Measurements from ENCODE around the gene ZBTB2.

DNA sequence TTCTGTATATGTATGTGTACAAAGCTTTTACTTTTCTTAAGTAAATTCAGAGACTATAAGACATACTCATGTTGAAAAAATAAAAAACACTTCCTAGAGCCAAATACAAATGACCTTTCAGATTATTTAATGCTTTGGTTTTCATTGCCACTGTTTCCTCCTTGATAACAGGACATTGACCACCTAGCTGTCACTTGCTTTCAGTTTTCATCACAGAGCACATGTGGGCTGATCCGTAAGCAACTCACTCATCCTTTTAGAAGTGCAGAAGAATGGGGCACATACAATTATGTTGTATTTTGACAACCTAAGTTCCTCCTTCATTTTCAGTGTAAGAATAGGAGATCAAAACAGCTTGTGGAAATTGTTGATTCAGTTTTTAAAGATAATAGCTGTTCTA is 6.2 kb downstream of the ZBTB2 start:
- no peak for TF ChIP-seq POLR2A (IDR thresholded peaks at IDR 0.05)
- TF ChIP-seq, protein P1, sequence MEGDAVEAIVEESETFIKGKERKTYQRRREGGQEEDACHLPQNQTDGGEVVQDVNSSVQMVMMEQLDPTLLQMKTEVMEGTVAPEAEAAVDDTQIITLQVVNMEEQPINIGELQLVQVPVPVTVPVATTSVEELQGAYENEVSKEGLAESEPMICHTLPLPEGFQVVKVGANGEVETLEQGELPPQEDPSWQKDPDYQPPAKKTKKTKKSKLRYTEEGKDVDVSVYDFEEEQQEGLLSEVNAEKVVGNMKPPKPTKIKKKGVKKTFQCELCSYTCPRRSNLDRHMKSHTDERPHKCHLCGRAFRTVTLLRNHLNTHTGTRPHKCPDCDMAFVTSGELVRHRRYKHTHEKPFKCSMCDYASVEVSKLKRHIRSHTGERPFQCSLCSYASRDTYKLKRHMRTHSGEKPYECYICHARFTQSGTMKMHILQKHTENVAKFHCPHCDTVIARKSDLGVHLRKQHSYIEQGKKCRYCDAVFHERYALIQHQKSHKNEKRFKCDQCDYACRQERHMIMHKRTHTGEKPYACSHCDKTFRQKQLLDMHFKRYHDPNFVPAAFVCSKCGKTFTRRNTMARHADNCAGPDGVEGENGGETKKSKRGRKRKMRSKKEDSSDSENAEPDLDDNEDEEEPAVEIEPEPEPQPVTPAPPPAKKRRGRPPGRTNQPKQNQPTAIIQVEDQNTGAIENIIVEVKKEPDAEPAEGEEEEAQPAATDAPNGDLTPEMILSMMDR (IDR thresholded peaks at IDR 0.05) = no peak
